ENCODE measurements around the gene NUP58. TPM values are rescaled to one million over a fixed set of nuclear protein-coding genes. Genes with fewer than 3 reads are reported as not detected.

The NUP58 gene, protein sequence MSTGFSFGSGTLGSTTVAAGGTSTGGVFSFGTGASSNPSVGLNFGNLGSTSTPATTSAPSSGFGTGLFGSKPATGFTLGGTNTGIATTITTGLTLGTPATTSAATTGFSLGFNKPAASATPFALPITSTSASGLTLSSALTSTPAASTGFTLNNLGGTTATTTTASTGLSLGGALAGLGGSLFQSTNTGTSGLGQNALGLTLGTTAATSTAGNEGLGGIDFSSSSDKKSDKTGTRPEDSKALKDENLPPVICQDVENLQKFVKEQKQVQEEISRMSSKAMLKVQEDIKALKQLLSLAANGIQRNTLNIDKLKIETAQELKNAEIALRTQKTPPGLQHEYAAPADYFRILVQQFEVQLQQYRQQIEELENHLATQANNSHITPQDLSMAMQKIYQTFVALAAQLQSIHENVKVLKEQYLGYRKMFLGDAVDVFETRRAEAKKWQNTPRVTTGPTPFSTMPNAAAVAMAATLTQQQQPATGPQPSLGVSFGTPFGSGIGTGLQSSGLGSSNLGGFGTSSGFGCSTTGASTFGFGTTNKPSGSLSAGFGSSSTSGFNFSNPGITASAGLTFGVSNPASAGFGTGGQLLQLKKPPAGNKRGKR
- total RNA-seq, result 32.6 and 37.4 TPM in 2 replicates

DNA sequence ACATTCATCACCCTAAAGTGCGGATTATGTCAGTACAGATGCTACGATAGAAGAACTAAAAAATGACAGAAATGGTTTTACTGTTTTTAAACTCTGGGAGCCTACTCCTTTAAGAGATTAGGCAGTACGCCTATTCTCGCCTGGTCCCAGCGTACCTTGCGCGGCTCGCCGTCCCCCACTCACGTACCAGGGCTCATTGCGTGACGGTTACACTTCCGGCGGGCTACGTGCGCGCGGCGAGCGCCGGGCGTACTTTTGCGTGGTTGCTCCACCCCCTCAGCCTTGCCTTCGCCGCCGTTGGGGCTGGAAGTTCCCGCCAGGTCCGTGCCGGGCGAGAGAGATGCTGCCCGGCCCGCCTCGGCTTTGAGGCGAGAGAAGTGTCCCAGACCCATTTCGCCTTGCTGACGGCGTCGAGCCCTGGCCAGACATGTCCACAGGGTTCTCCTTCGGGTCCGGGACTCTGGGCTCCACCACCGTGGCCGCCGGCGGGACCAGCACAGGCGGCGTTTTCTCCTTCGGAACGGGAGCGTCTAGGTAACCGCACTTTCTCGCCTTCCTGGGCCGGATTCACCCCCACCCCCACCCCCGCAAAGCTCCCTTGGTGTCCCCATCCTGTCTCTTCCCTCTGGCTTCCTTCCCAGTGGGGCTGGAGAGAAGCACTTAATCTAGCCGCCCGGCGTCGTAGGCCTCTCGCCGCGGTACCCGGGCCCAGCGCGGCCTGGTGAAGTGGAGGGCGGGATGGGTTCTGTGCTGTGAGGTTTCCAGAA is at the start of gene NUP58:
Gene NUP58 (plus strand): TSS at position 279 of the 767 bp plus-strand sequence. CDS start 149 bp downstream, at position 428.

DNA sequence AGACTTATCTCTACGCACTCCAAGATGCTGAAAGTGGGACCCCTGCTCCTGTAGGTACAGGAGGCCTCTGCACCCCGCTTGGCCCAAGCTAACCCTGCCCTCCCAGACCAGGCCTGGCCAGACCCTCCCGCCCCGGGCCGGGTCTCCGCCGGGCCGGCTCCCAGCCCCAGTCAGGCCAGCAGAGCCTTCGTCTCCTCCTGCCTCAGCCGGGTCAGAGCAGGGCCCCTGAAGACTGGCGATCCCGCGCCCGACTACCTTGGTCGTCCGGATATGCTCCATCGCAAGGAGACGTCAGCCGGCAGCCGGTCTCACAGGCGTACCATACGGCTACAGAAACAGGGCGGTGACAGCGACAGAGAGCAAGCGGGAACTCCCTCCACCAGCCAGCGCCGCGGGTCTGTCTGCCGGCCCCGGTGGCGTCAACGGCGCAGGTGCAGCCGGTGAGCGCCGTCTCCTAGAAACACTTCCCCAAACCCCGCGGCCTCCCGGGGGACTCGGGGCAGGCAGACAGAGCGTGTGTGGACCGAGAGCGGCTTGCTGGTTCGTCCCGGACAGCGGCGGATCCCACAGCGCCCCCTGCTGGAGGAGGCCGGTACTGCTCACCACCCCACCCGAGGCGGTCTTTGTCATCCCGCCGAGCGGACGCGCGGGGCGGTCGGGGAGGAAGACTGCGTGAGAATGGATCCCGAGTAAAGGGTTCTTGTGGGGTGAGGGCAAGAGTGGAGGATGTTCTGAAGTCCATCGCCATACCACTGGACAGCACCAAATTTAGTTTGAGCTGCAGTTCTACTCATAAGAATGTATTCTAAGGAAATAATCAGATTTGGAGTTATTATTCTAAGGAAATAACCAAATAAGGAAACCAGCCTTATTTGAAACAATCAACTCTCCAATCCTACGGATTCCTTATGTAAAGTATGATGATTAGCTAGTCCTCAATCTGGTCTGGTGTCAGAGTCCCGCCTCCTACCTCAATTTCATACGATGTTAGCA is 14.2 kb upstream of the NUP58 start, which contains the start of gene MTMR6:
Gene MTMR6 (minus strand): TSS at position 520 of the 993 bp plus-strand sequence. CDS start 241 bp downstream, at position 279.

DNA sequence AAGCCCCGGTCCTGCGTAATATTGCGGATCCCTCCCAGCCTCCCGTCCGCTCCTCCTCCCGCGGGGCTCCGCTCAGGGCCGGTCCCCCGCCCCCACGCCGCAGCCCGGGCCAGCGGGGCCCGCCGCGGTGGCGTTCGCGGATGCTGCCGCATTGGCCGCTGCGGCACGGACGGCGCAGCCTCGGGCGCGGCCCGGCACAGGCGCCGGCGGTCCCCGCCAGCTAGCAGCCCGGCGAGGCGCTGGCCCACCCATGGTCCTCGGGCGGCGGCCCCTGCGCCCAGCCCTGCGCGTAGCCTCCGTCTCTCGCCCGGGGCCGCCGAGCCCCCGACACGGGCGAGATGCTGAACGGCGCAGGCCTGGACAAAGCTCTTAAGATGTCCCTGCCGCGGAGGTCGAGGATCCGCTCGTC is 70.5 kb downstream of the NUP58 start, which contains the start of gene ATP8A2:
Gene ATP8A2 (plus strand): TSS at position 100 of the 409 bp plus-strand sequence. CDS start 239 bp downstream, at position 339.

Other genes starting within 250 kb of the NUP58 start
- 0.12 and 0.13 TPM in 2 replicates for gene PABPC3, start 205.5 kb upstream of the NUP58 start, total RNA-seq
- not detected in 2 replicates for gene AMER2, start 129.3 kb upstream of the NUP58 start, total RNA-seq
- gene MTMR6, start 14.1 kb upstream of the NUP58 start, total RNA-seq, result 29.6 and 32.0 TPM in 2 replicates
- gene ATP8A2, start 70.3 kb downstream of the NUP58 start, total RNA-seq, result under 0.01 and 0.06 TPM in 2 replicates